Measurements from ENCODE around the gene CDK11B. TPM values are rescaled to one million over a fixed set of nuclear protein-coding genes. Genes with fewer than 3 reads are reported as not detected.

CDK11B gene
- polyA plus RNA-seq, 4 donors: 24.6 to 61.7 (median 45.1) TPM

GRCh38 chr1:1623631-1624442 is 35.0 kb downstream of the CDK11B start:
- peaks cover 0 to 76% (median 0%) of the 10 kb centered on the region in 3 donors for H3K36me3 ChIP-seq (ENCODE audit: control insufficient read depth in 3 of 3, insufficient read depth in 2 of 3, low read depth in 1 of 3, low read length in 3 of 3)
- no peaks in the 10 kb centered on the region for H3K4me1 ChIP-seq (ENCODE audit: control insufficient read depth in 3 of 3, insufficient read depth in 2 of 3, low read depth in 1 of 3, low read length in 2 of 3)
- no peak overlapping the region for H3K27ac ChIP-seq (ENCODE audit: low read depth in 1 of 3, low read length in 2 of 3)
- H3K27me3 ChIP-seq (ENCODE audit: control insufficient read depth in 3 of 3, insufficient read depth in 3 of 3, low read length in 3 of 3): no peaks in the 10 kb centered on the region
- DNase-seq: no peak
- no peak overlapping the region for H3K4me3 ChIP-seq (ENCODE audit: low read depth in 1 of 3, low read length in 3 of 3)
- no peaks in the 10 kb centered on the region for H3K9me3 ChIP-seq (ENCODE audit: control insufficient read depth in 2 of 2, insufficient read depth in 1 of 2, low read depth in 1 of 2, low read length in 1 of 2)
- WGBS, 3 donors: 92 to 93% (median 93%) methylated on average over 45 to 51 of the region's 51 CpGs
- FAIRE-seq: no peak

- Histone ChIP-seq H3K9me3 (ENCODE audit: control insufficient read depth in 2 of 2, insufficient read depth in 1 of 2, low read depth in 1 of 2, low read length in 1 of 2) (no peaks in the 10 kb centered on the region), H3K36me3 (ENCODE audit: control insufficient read depth in 3 of 3, insufficient read depth in 2 of 3, low read depth in 1 of 3, low read length in 3 of 3) (peaks cover 0 to 76% (median 0%) of the 10 kb centered on the region in 3 donors), H3K4me3 (ENCODE audit: low read depth in 1 of 3, low read length in 3 of 3) (no peak overlapping the region), H3K4me1 (ENCODE audit: control insufficient read depth in 3 of 3, insufficient read depth in 2 of 3, low read depth in 1 of 3, low read length in 2 of 3) (no peaks in the 10 kb centered on the region), H3K27me3 (ENCODE audit: control insufficient read depth in 3 of 3, insufficient read depth in 3 of 3, low read length in 3 of 3) (no peaks in the 10 kb centered on the region), H3K27ac (ENCODE audit: low read depth in 1 of 3, low read length in 2 of 3) (no peak overlapping the region)
- DNase-seq: no peak
- FAIRE-seq: no peak
- WGBS, 3 donors: 94 to 98% (median 95%) methylated on average over 24 to 33 of the region's 33 CpGs
Measured at GRCh38 chr1:1623181-1623630, 35.6 kb downstream of the CDK11B start.

- no peak for DNase-seq
- WGBS, 3 donors: 90 to 93% (median 91%) methylated on average over 17 of the region's 17 CpGs
- no peaks in the 10 kb centered on the region for H3K9me3 ChIP-seq (ENCODE audit: control insufficient read depth in 2 of 2, insufficient read depth in 1 of 2, low read depth in 1 of 2, low read length in 1 of 2)
- peaks cover 0 to 76% (median 0%) of the 10 kb centered on the region in 3 donors for H3K36me3 ChIP-seq (ENCODE audit: control insufficient read depth in 3 of 3, insufficient read depth in 2 of 3, low read depth in 1 of 3, low read length in 3 of 3)
- no peaks in the 10 kb centered on the region for H3K27me3 ChIP-seq (ENCODE audit: control insufficient read depth in 3 of 3, insufficient read depth in 3 of 3, low read length in 3 of 3)
- no peaks in the 10 kb centered on the region for H3K4me1 ChIP-seq (ENCODE audit: control insufficient read depth in 3 of 3, insufficient read depth in 2 of 3, low read depth in 1 of 3, low read length in 2 of 3)
- H3K27ac ChIP-seq (ENCODE audit: low read depth in 1 of 3, low read length in 2 of 3): no peak overlapping the region
- H3K4me3 ChIP-seq (ENCODE audit: low read depth in 1 of 3, low read length in 3 of 3): no peak overlapping the region
- FAIRE-seq: no peak
Measured at GRCh38 chr1:1622788-1623094, 36.1 kb downstream of the CDK11B start.

- FAIRE-seq: no peak
Measured at GRCh38 chr1:1622010-1622787, 36.6 kb downstream of the CDK11B start.

GRCh38 chr1:1621173-1622009 is 37.4 kb downstream of the CDK11B start:
- H3K27ac ChIP-seq (ENCODE audit: low read depth in 1 of 3, low read length in 2 of 3): no peak overlapping the region

More at GRCh38 chr1:1622010-1622787, 36.6 kb downstream of the CDK11B start:
- H3K4me3 ChIP-seq (ENCODE audit: low read depth in 1 of 3, low read length in 3 of 3): no peak overlapping the region
- 80 to 90% (median 87%) methylated on average over 20 to 21 of the region's 21 CpGs for WGBS, 3 donors
- no peak for DNase-seq
- no peak overlapping the region for H3K27ac ChIP-seq (ENCODE audit: low read depth in 1 of 3, low read length in 2 of 3)
- H3K9me3 ChIP-seq (ENCODE audit: control insufficient read depth in 2 of 2, insufficient read depth in 1 of 2, low read depth in 1 of 2, low read length in 1 of 2): no peaks in the 10 kb centered on the region
- peaks cover 0 to 78% (median 0%) of the 10 kb centered on the region in 3 donors for H3K36me3 ChIP-seq (ENCODE audit: control insufficient read depth in 3 of 3, insufficient read depth in 2 of 3, low read depth in 1 of 3, low read length in 3 of 3)
- H3K27me3 ChIP-seq (ENCODE audit: control insufficient read depth in 3 of 3, insufficient read depth in 3 of 3, low read length in 3 of 3): no peaks in the 10 kb centered on the region
- H3K4me1 ChIP-seq (ENCODE audit: control insufficient read depth in 3 of 3, insufficient read depth in 2 of 3, low read depth in 1 of 3, low read length in 2 of 3): no peaks in the 10 kb centered on the region

GRCh38 chr1:1620433-1621139 is 38.2 kb downstream of the CDK11B start:
- H3K36me3 ChIP-seq (ENCODE audit: control insufficient read depth in 3 of 3, insufficient read depth in 2 of 3, low read depth in 1 of 3, low read length in 3 of 3): peaks cover 0 to 69% (median 0%) of the 10 kb centered on the region in 3 donors
- no peaks in the 10 kb centered on the region for H3K9me3 ChIP-seq (ENCODE audit: control insufficient read depth in 2 of 2, insufficient read depth in 1 of 2, low read depth in 1 of 2, low read length in 1 of 2)
- FAIRE-seq (no peak), DNase-seq (no peak)
- no peak overlapping the region for H3K27ac ChIP-seq (ENCODE audit: low read depth in 1 of 3, low read length in 2 of 3)
- H3K4me1 ChIP-seq (ENCODE audit: control insufficient read depth in 3 of 3, insufficient read depth in 2 of 3, low read depth in 1 of 3, low read length in 2 of 3): peaks cover 0 to 8% (median 5%) of the 10 kb centered on the region in 3 donors
- no peaks in the 10 kb centered on the region for H3K27me3 ChIP-seq (ENCODE audit: control insufficient read depth in 3 of 3, insufficient read depth in 3 of 3, low read length in 3 of 3)
- WGBS, 3 donors: 92 to 94% (median 92%) methylated on average over 16 of the region's 16 CpGs
- H3K4me3 ChIP-seq (ENCODE audit: low read depth in 1 of 3, low read length in 3 of 3): no peak overlapping the region

More at GRCh38 chr1:1621173-1622009, 37.4 kb downstream of the CDK11B start:
- H3K4me3 ChIP-seq (ENCODE audit: low read depth in 1 of 3, low read length in 3 of 3): no peak overlapping the region
- peaks cover 0 to 7% (median 5%) of the 10 kb centered on the region in 3 donors for H3K4me1 ChIP-seq (ENCODE audit: control insufficient read depth in 3 of 3, insufficient read depth in 2 of 3, low read depth in 1 of 3, low read length in 2 of 3)
- DNase-seq (no peak), FAIRE-seq (no peak)
- H3K27me3 ChIP-seq (ENCODE audit: control insufficient read depth in 3 of 3, insufficient read depth in 3 of 3, low read length in 3 of 3): no peaks in the 10 kb centered on the region
- 87 to 94% (median 92%) methylated on average over 28 to 31 of the region's 31 CpGs for WGBS, 3 donors
- H3K9me3 ChIP-seq (ENCODE audit: control insufficient read depth in 2 of 2, insufficient read depth in 1 of 2, low read depth in 1 of 2, low read length in 1 of 2): no peaks in the 10 kb centered on the region
- peaks cover 0 to 74% (median 0%) of the 10 kb centered on the region in 3 donors for H3K36me3 ChIP-seq (ENCODE audit: control insufficient read depth in 3 of 3, insufficient read depth in 2 of 3, low read depth in 1 of 3, low read length in 3 of 3)

- DNase-seq: no peak
- 69 to 80% (median 75%) methylated on average over 12 to 14 of the region's 14 CpGs for WGBS, 3 donors
- H3K36me3 ChIP-seq (ENCODE audit: control insufficient read depth in 3 of 3, insufficient read depth in 2 of 3, low read depth in 1 of 3, low read length in 3 of 3): peaks cover 0 to 62% (median 0%) of the 10 kb centered on the region in 3 donors
- H3K27ac ChIP-seq (ENCODE audit: low read depth in 1 of 3, low read length in 2 of 3): no peak overlapping the region
- H3K4me1 ChIP-seq (ENCODE audit: control insufficient read depth in 3 of 3, insufficient read depth in 2 of 3, low read depth in 1 of 3, low read length in 2 of 3): peaks cover 0 to 8% (median 5%) of the 10 kb centered on the region in 3 donors
- no peak for FAIRE-seq
- H3K9me3 ChIP-seq (ENCODE audit: control insufficient read depth in 2 of 2, insufficient read depth in 1 of 2, low read depth in 1 of 2, low read length in 1 of 2): no peaks in the 10 kb centered on the region
- H3K4me3 ChIP-seq (ENCODE audit: low read depth in 1 of 3, low read length in 3 of 3): no peak overlapping the region
- no peaks in the 10 kb centered on the region for H3K27me3 ChIP-seq (ENCODE audit: control insufficient read depth in 3 of 3, insufficient read depth in 3 of 3, low read length in 3 of 3)
Measured at GRCh38 chr1:1619917-1620361, 38.9 kb downstream of the CDK11B start.

Measured in small intestine (tissue), 7 donors.